K562 (cell line): ENCODE measurements around the gene HNF1B. TPM values are rescaled to one million over a fixed set of nuclear protein-coding genes. Genes with fewer than 3 reads are reported as not detected.

Experiments used
- BRF1 ChIP-seq: IDR thresholded peaks from 3 replicates; pipeline ENCODE4 v1.6.1; 2011; ENCODE audit warnings: borderline replicate concordance, mild to moderate bottlenecking; ENCODE audit not compliant: insufficient read length; ENCODE audit errors: extremely low read depth
- CBX8 ChIP-seq: fragments of 200-600 bp; sonication (generic); IDR thresholded peaks from 2 replicates; pipeline ENCODE4 v1.6.1; 2012; ENCODE audit warnings: borderline replicate concordance, mixed run types, low read depth, mild to moderate bottlenecking, moderate library complexity, mixed read lengths, low read length, control low read depth, inconsistent platforms; ENCODE audit not compliant: poor library complexity, severe bottlenecking; ENCODE audit errors: extremely low read depth
- CEBPB ChIP-seq: fragments of 450-650 bp; IDR thresholded peaks from 2 replicates; pipeline ENCODE4 v1.6.1; 2016; ENCODE audit warnings: missing genetic modification characterization, missing compliant biosample characterization
- GABPB2 ChIP-seq: fragments of 250-450 bp; sonication (Bioruptor Pico); conservative IDR thresholded peaks from 2 replicates; pipeline ENCODE4 v1.5.1; 2021; ENCODE audit warnings: mild to moderate bottlenecking
- HDAC2 ChIP-seq: fragments of 450-650 bp; IDR thresholded peaks from 2 replicates; pipeline ENCODE4 v1.6.1; 2016; ENCODE audit warnings: mild to moderate bottlenecking
- HNRNPLL ChIP-seq: fragments of 200-400 bp; formaldehyde crosslinking; IDR thresholded peaks from 2 replicates; pipeline ENCODE4 v1.6.1; 2017; ENCODE audit warnings: low read length, low read depth, mild to moderate bottlenecking; ENCODE audit not compliant: poor library complexity, severe bottlenecking
- MAFF ChIP-seq: IDR thresholded peaks from 2 replicates; pipeline ENCODE4 v1.6.1; 2012; ENCODE audit warnings: low read length, improper control_type of control experiment
- MAFG ChIP-seq: fragments of 450-650 bp; conservative IDR thresholded peaks from 2 replicates; pipeline ENCODE4 v1.6.1; 2016; ENCODE audit warnings: missing genetic modification characterization, missing compliant biosample characterization
- MEF2D ChIP-seq: conservative IDR thresholded peaks from 2 replicates; pipeline ENCODE4 v1.6.1; 2016; ENCODE audit warnings: low read depth, missing genetic modification characterization, missing compliant biosample characterization
- MXI1 ChIP-seq: IDR thresholded peaks from 2 replicates; pipeline ENCODE4 v1.6.1; 2011; ENCODE audit warnings: low read depth, mild to moderate bottlenecking, improper control_type of control experiment, low read length
- NFE2 ChIP-seq: IDR thresholded peaks from 2 replicates; pipeline ENCODE4 v1.6.1; 2014; ENCODE audit warnings: antibody characterized with exemption, low read depth
- RB1 ChIP-seq: fragments of 450-650 bp; IDR thresholded peaks from 2 replicates; pipeline ENCODE4 v1.6.1; 2017; ENCODE audit warnings: low read depth, mild to moderate bottlenecking
- SMARCA4 ChIP-seq: fragments of 450-650 bp; IDR thresholded peaks from 2 replicates; pipeline ENCODE4 v1.6.1; 2016
- SOX6 ChIP-seq: fragments of 450-650 bp; IDR thresholded peaks from 2 replicates; pipeline ENCODE4 v1.6.1; 2014; ENCODE audit warnings: mild to moderate bottlenecking
- TAF9B ChIP-seq: fragments of 450-650 bp; IDR thresholded peaks from 2 replicates; pipeline ENCODE4 v1.6.1; 2018; ENCODE audit warnings: mild to moderate bottlenecking; ENCODE audit not compliant: partially characterized antibody
- TRIM28 ChIP-seq: fragments of 450-650 bp; IDR thresholded peaks from 2 replicates; pipeline ENCODE4 v1.6.1; 2017
- ZKSCAN8 ChIP-seq: fragments of 200-800 bp; sonication (Bioruptor generic); IDR thresholded peaks from 2 replicates; pipeline ENCODE4 v1.6.1; 2016; ENCODE audit warnings: missing genetic modification characterization, missing compliant biosample characterization
- ZNF764 ChIP-seq: fragments of 250-450 bp; sonication (Bioruptor Pico); IDR thresholded peaks from 2 replicates; pipeline ENCODE4 v1.4.0; 2020; ENCODE audit warnings: low read depth, mild to moderate bottlenecking, moderate library complexity
- polyA plus RNA-seq, 8 experiments: library from polyadenylated mRNA; depleted of rRNA in 4 of 8; stranded (reverse) in 5 of 8; unstranded in 3 of 8; fragments of >200 nt; fragmentation: Nextera tagmentation in 2 of 8; fragmentation: Illumina TruSeq in 1 of 8; extraction: Ambion mirVana in 2 of 8; extraction: Trizol in 1 of 8; gene quantifications; 2 replicates each; pipeline versions ENCODE4 v1.2.1 to v1.2.3, GENCODE V29; 2011 to 2014; ENCODE audit warnings: inconsistent platforms in 1 of 8, missing spikeins in 1 of 8
- total RNA-seq, 7 experiments: library from RNA; depleted of rRNA in 6 of 7; stranded (reverse); fragments of >200 nt in 6 of 7; fragmentation: Illumina TruSeq in 2 of 7; extraction: Trizol in 2 of 7; gene quantifications; 2 replicates each; pipeline versions ENCODE4 v1.2.1 to v1.2.3, GENCODE V29; 2011 to 2021; ENCODE audit warnings: low replicate concordance in 1 of 7
- TF ChIP-seq, protein P1 (sequence below): fragments of 450-650 bp; formaldehyde crosslinking; IDR thresholded peaks from 2 replicates; pipeline ENCODE4 v1.4.0; 2020; ENCODE audit warnings: mild to moderate bottlenecking, moderate library complexity
- TF ChIP-seq, protein P2 (sequence below): fragments of 250-450 bp; sonication (Bioruptor Pico); IDR thresholded peaks from 2 replicates; pipeline ENCODE4 v1.5.0; 2021
- TF ChIP-seq, protein P3 (sequence below): fragments of 450-650 bp; IDR thresholded peaks from 2 replicates; pipeline ENCODE4 v1.6.1; 2016
- TF ChIP-seq, protein P4 (sequence below), 2 experiments: IDR thresholded peaks in 1 of 2; conservative IDR thresholded peaks in 1 of 2; 2 replicates each; pipeline ENCODE4 v1.6.1; 2016; ENCODE audit warnings: low read depth in 2 of 2, mild to moderate bottlenecking in 1 of 2, missing compliant biosample characterization in 1 of 2, missing genetic modification characterization in 1 of 2, moderate library complexity in 1 of 2

The HNF1B gene
- total and polyA plus RNA-seq, 9 of the 15 experiments (the other 6 are each of a cell fraction or from before 2014, with no cell fraction given): not detected

- TF ChIP-seq NFE2 (peak; percentile 88), GABPB2 (CRISPR knock-in tag) (no peak), ZKSCAN8 (CRISPR knock-in tag) (no peak), BRF1 (no peak), CBX8 (no peak), MEF2D (tag) (0 out of 2 replicates have a peak, but pooled peaks have one; percentile 42), HDAC2 (peak; percentile 44; the same call in 1 of the 2 replicates), TAF9B (peak; percentile 25), MXI1 (no peak), ZNF764 (CRISPR knock-in tag) (no peak), CEBPB (tag) (peak; percentile 91), SOX6 (peak; percentile 85; the same call in 1 of the 2 replicates), MAFF (peak; percentile 81; the same call in 1 of the 2 replicates), TRIM28 (no peak), MAFG (tag) (peak; percentile 90), HNRNPLL (no peak), SMARCA4 (peak; percentile 81), RB1 (no peak)
- TF ChIP-seq, protein P1, sequence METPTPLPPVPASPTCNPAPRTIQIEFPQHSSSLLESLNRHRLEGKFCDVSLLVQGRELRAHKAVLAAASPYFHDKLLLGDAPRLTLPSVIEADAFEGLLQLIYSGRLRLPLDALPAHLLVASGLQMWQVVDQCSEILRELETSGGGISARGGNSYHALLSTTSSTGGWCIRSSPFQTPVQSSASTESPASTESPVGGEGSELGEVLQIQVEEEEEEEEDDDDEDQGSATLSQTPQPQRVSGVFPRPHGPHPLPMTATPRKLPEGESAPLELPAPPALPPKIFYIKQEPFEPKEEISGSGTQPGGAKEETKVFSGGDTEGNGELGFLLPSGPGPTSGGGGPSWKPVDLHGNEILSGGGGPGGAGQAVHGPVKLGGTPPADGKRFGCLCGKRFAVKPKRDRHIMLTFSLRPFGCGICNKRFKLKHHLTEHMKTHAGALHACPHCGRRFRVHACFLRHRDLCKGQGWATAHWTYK (CRISPR knock-in tag): no peak
- TF ChIP-seq, protein P2, sequence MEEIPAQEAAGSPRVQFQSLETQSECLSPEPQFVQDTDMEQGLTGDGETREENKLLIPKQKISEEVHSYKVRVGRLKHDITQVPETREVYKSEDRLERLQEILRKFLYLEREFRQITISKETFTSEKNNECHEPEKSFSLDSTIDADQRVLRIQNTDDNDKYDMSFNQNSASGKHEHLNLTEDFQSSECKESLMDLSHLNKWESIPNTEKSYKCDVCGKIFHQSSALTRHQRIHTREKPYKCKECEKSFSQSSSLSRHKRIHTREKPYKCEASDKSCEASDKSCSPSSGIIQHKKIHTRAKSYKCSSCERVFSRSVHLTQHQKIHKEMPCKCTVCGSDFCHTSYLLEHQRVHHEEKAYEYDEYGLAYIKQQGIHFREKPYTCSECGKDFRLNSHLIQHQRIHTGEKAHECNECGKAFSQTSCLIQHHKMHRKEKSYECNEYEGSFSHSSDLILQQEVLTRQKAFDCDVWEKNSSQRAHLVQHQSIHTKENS (CRISPR knock-in tag): no peak
- TF ChIP-seq, protein P3, sequence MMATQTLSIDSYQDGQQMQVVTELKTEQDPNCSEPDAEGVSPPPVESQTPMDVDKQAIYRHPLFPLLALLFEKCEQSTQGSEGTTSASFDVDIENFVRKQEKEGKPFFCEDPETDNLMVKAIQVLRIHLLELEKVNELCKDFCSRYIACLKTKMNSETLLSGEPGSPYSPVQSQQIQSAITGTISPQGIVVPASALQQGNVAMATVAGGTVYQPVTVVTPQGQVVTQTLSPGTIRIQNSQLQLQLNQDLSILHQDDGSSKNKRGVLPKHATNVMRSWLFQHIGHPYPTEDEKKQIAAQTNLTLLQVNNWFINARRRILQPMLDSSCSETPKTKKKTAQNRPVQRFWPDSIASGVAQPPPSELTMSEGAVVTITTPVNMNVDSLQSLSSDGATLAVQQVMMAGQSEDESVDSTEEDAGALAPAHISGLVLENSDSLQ: peak; percentile 32; the same call in 1 of the 2 replicates
- TF ChIP-seq, protein P4, sequence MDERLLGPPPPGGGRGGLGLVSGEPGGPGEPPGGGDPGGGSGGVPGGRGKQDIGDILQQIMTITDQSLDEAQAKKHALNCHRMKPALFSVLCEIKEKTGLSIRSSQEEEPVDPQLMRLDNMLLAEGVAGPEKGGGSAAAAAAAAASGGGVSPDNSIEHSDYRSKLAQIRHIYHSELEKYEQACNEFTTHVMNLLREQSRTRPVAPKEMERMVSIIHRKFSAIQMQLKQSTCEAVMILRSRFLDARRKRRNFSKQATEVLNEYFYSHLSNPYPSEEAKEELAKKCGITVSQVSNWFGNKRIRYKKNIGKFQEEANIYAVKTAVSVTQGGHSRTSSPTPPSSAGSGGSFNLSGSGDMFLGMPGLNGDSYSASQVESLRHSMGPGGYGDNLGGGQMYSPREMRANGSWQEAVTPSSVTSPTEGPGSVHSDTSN (CRISPR knock-in tag; IDR thresholded peaks at IDR 0.05; ENCODE audit: low read depth): no peak
- TF ChIP-seq, protein P4 (tag; conservative IDR thresholded peaks at IDR 0.05; ENCODE audit: low read depth): peak; percentile 65
Measured at GRCh38 chr17:37640015-37640414, 104.8 kb downstream of the HNF1B start (continued).
